ENCODE data around the gene AFAP1. TPM values are rescaled to one million over a fixed set of nuclear protein-coding genes. Genes with fewer than 3 reads are reported as not detected.

The AFAP1 gene
- total and polyA plus RNA-seq, 2 of the 8 experiments (the other 6 are each of a cell fraction or from before 2014, with no cell fraction given), result 3.6 to 18.2 TPM

GRCh38 chr4:7761720-7762119, 177.9 kb downstream of the AFAP1 start:
- H3K9me3 ChIP-seq (ENCODE audit: insufficient read depth in 2 of 2, low read depth in 1 of 2, low read length in 1 of 2), result no peaks in the 10 kb centered on the region
- no peak overlapping the region for H4K91ac ChIP-seq (replicated peaks; ENCODE audit: insufficient read length, low read length)
- no peak overlapping the region for H4K8ac ChIP-seq (ENCODE audit: extremely low read depth, insufficient read depth, low read length)
- no peaks in the 10 kb centered on the region for H3K4me1 ChIP-seq (replicated peaks in 1 of 4; ENCODE audit: control insufficient read depth in 3 of 4, insufficient read depth in 4 of 4, low read length in 3 of 4)
- no peaks in the 10 kb centered on the region; a peak in 1 of 8 replicates for H3K36me3 ChIP-seq (ENCODE audit: control insufficient read depth in 2 of 4, insufficient read depth in 4 of 4, low read length in 3 of 4)
- H2BK5ac ChIP-seq (ENCODE audit: low read depth, low read length), result no peak overlapping the region
- 44% methylated on average over 12 of the region's 12 CpGs; no CpG with 5 or more reads in 1 of the 2 experiments for WGBS, 2 experiments (ENCODE audit: extremely low coverage in 1 of 2, insufficient coverage in 1 of 2, insufficient read length in 1 of 2, insufficient replicate concordance in 2 of 2, low coverage in 1 of 2, low lambda C conversion rate in 2 of 2, missing lambda C conversion rate in 1 of 2)
- peak; percentile 45 for FAIRE-seq
- H2AK5ac ChIP-seq (ENCODE audit: low read depth, low read length), result no peak overlapping the region
- no peak overlapping the region for H2AFZ ChIP-seq (ENCODE audit: low read length)
- no peak overlapping the region for H2BK120ac ChIP-seq (replicated peaks; ENCODE audit: low read depth, low read length)
- no peak overlapping the region for H3K4me2 ChIP-seq (ENCODE audit: insufficient read depth in 1 of 2, low read depth in 2 of 2, low read length in 2 of 2)
- H4K5ac ChIP-seq (ENCODE audit: insufficient read length, low read depth, low read length), result no peak overlapping the region
- no peak overlapping the region for H2BK12ac ChIP-seq (ENCODE audit: low read depth, low read length)
- ChIA-PET CTCF (ENCODE audit: partially characterized antibody) (interaction anchor here (0.6 to 3.9 kb wide), 30 partner anchors 8 to 318 kb away, joined by 3 to 35 read pairs (median 4); no protein-coding TSS in a partner anchor), POLR2A (ENCODE audit: partially characterized antibody) (no interaction called here)
- H3K79me2 ChIP-seq (ENCODE audit: control insufficient read depth in 1 of 2, insufficient read depth in 2 of 2, low read length in 2 of 2), result no peaks in the 10 kb centered on the region
- peaks cover 0 to 1% of the 10 kb centered on the region in 2 experiments for H4K20me1 ChIP-seq (replicated peaks in 1 of 2; ENCODE audit: control insufficient read depth in 1 of 2, insufficient read depth in 2 of 2, low read length in 2 of 2)
- H3K4me3 ChIP-seq (ENCODE audit: extremely low read depth in 1 of 4, insufficient read depth in 2 of 4, low read depth in 3 of 4, low read length in 4 of 4), result no peak overlapping the region
- H3K23ac ChIP-seq (ENCODE audit: insufficient read length), result no peak overlapping the region
- no peak overlapping the region for H2BK15ac ChIP-seq (ENCODE audit: low read length)
- H3K4ac ChIP-seq (replicated peaks; ENCODE audit: insufficient read length, low read depth, low read length), result no peak overlapping the region
- no peak for TF ChIP-seq SIRT6 (IDR thresholded peaks at IDR 0.05; ENCODE audit: low read length)
- TF ChIP-seq SP2 (IDR thresholded peaks at IDR 0.05; ENCODE audit: low read length), result no peak
- TF ChIP-seq BACH1 (IDR thresholded peaks at IDR 0.05; ENCODE audit: low read length), result peak; percentile 48
- TF ChIP-seq HDAC2 (IDR thresholded peaks at IDR 0.05; ENCODE audit: borderline replicate concordance in 1 of 2, low read depth in 2 of 2, low read length in 2 of 2), result no peak
- peak in 2 of 3 experiments; percentile 76 to 83; a peak in 3 of 4 replicates for TF ChIP-seq CTCF (IDR thresholded peaks at IDR 0.05; ENCODE audit: control extremely low read depth in 1 of 3, insufficient read depth in 1 of 3, low read depth in 1 of 3, low read length in 3 of 3)
- TF ChIP-seq CHD2 (IDR thresholded peaks at IDR 0.05; ENCODE audit: low read length), result no peak
- peak; percentile 71 to 74 for TF ChIP-seq RAD21 (IDR thresholded peaks at IDR 0.05 in 1 of 2, conservative IDR thresholded peaks at IDR 0.05 in 1 of 2; ENCODE audit: low read depth in 2 of 2, low read length in 2 of 2)
- peak; percentile 17 to 83 for DNase-seq (ENCODE audit: low read depth in 1 of 2, low spot score in 2 of 2)
- no peaks in the 10 kb centered on the region for H3K23me2 ChIP-seq (ENCODE audit: low read depth, low read length)
- no peak overlapping the region for H3K27ac ChIP-seq (ENCODE audit: low read depth, low read length)
- H3K18ac ChIP-seq (ENCODE audit: extremely low read depth, low read length), result no peak overlapping the region
- no peak overlapping the region for H2BK20ac ChIP-seq (ENCODE audit: low read length)
- H3K79me1 ChIP-seq (ENCODE audit: low read depth, low read length), result no peaks in the 10 kb centered on the region; the same call in 1 of the 2 replicates
- no peak overlapping the region for H3K9ac ChIP-seq (replicated peaks in 1 of 4; ENCODE audit: extremely low read depth in 1 of 4, low read depth in 3 of 4, low read length in 3 of 4)
- H3K56ac ChIP-seq (replicated peaks; ENCODE audit: insufficient read length, low read depth, low read length), result no peak overlapping the region
- no peaks in the 10 kb centered on the region for H3K27me3 ChIP-seq (replicated peaks in 1 of 4; ENCODE audit: control insufficient read depth in 3 of 4, extremely low read depth in 1 of 4, insufficient read depth in 3 of 4, low read length in 3 of 4)
- H3K14ac ChIP-seq (ENCODE audit: insufficient read length), result no peak overlapping the region

Data from H1 (cell line).